ENCODE data around the gene MAP3K1.

Gene MAP3K1

DNA sequence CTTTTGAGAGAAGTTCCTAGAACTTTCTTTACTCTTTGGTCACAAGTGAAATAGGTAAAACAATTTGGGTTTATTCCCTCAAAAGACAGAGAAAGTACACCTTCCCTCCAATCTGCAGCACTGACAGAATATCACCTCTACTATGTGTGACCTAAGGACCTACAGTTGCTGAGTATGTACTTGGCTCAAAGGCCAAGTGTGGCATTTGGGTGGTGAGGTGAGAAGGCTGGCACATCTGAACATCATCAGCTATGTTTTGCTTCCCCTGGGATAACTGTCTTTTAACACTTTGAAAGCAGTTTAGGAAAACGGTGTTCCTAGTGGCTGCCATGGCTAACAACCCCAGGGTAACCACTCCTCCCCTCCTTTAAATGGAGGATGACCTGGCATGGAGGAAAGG is 119.0 kb downstream of the MAP3K1 start:
- Histone ChIP-seq H3K9ac (ENCODE audit: low read length) (no peak overlapping the region), H3K4ac (ENCODE audit: low read depth in 1 of 2, low read length in 2 of 2) (no peak overlapping the region), H3K4me2 (ENCODE audit: low read length, poor library complexity, severe bottlenecking) (no peak overlapping the region), H3K9me3 (ENCODE audit: control insufficient read depth, low read length) (no peaks in the 10 kb centered on the region), H3K14ac (ENCODE audit: low read length in 2 of 2) (no peak overlapping the region), H3K18ac (ENCODE audit: low read depth in 1 of 2, low read length in 2 of 2) (no peak overlapping the region), H2BK12ac (ENCODE audit: low read length in 2 of 2) (no peak overlapping the region), H3K79me1 (replicated peaks; ENCODE audit: low read length, poor library complexity, severe bottlenecking) (peaks cover 21% of the 10 kb centered on the region), H3K36me3 (ENCODE audit: control insufficient read depth in 1 of 2, insufficient read depth in 2 of 2, low read depth in 1 of 2, low read length in 2 of 2) (peaks cover 22 to 99% of the 10 kb centered on the region in 2 experiments), H2BK120ac (ENCODE audit: low read depth, low read length) (no peak overlapping the region), H3K4me3 (ENCODE audit: insufficient read depth in 1 of 2, low read depth in 1 of 2, low read length in 2 of 2) (no peak overlapping the region), H2BK15ac (ENCODE audit: low read depth, poor library complexity, severe bottlenecking) (no peak overlapping the region), H3K27ac (ENCODE audit: low read length, poor library complexity, severe bottlenecking) (no peak overlapping the region), H3K23ac (ENCODE audit: low read length in 2 of 2) (no peak overlapping the region), H3K27me3 (ENCODE audit: control insufficient read depth in 1 of 2, insufficient read depth in 1 of 2, low read length in 2 of 2) (no peaks in the 10 kb centered on the region), H3K4me1 (ENCODE audit: control insufficient read depth, insufficient read depth, low read depth, low read length) (no peaks in the 10 kb centered on the region), H2BK5ac (ENCODE audit: low read depth, low read length, poor library complexity, severe bottlenecking) (no peak overlapping the region), H2AK5ac (ENCODE audit: low read length, severe bottlenecking) (no peak overlapping the region), H4K91ac (ENCODE audit: low read length) (no peak overlapping the region), H4K8ac (ENCODE audit: low read length) (no peak overlapping the region), H2AFZ (ENCODE audit: low read depth, low read length) (no peak overlapping the region)
- DNase-seq: no peak
- WGBS: 100% methylated on average over 1 of the region's 1 CpG

DNA sequence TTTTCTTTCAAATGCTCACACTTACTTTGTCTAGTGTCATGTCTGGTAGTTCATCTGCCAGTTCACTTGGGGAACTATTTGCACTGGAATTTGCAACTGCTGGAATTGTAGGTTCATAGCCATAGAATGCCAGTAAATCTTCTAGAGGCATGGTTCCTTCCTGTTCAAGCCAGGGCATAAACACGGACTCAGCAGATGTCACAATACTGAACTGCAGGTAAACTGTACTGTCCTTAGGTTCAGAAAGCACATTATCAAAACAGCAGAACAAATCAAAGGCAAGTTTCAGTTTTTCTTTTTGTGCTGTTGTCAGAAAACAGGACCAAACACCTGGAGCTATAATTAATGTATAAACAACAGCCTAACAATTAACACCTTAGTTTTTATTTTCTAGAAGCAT is 123.5 kb downstream of the MAP3K1 start:
- no peak overlapping the region for H4K91ac ChIP-seq (ENCODE audit: low read length)
- H3K4me1 ChIP-seq (ENCODE audit: control insufficient read depth, insufficient read depth, low read depth, low read length): no peaks in the 10 kb centered on the region
- no peak overlapping the region for H3K9ac ChIP-seq (ENCODE audit: low read length)
- H2BK15ac ChIP-seq (ENCODE audit: low read depth, poor library complexity, severe bottlenecking): no peak overlapping the region
- H3K27ac ChIP-seq (ENCODE audit: low read length, poor library complexity, severe bottlenecking): no peak overlapping the region
- no peak overlapping the region for H3K4me3 ChIP-seq (ENCODE audit: insufficient read depth in 1 of 2, low read depth in 1 of 2, low read length in 2 of 2)
- no peaks in the 10 kb centered on the region for H3K9me3 ChIP-seq (ENCODE audit: control insufficient read depth, low read length)
- no peak for DNase-seq
- H2BK120ac ChIP-seq (ENCODE audit: low read depth, low read length): no peak overlapping the region
- H3K4me2 ChIP-seq (ENCODE audit: low read length, poor library complexity, severe bottlenecking): no peak overlapping the region
- H3K27me3 ChIP-seq (ENCODE audit: control insufficient read depth in 1 of 2, insufficient read depth in 1 of 2, low read length in 2 of 2): no peaks in the 10 kb centered on the region
- H3K79me1 ChIP-seq (replicated peaks; ENCODE audit: low read length, poor library complexity, severe bottlenecking): peaks cover 27% of the 10 kb centered on the region
- H2AFZ ChIP-seq (ENCODE audit: low read depth, low read length): no peak overlapping the region
- no peak overlapping the region for H2BK5ac ChIP-seq (ENCODE audit: low read depth, low read length, poor library complexity, severe bottlenecking)
- H2AK5ac ChIP-seq (ENCODE audit: low read length, severe bottlenecking): no peak overlapping the region
- H3K36me3 ChIP-seq (ENCODE audit: control insufficient read depth in 1 of 2, insufficient read depth in 2 of 2, low read depth in 1 of 2, low read length in 2 of 2): peaks cover 18 to 88% of the 10 kb centered on the region in 2 experiments
- H3K14ac ChIP-seq (ENCODE audit: low read length in 2 of 2): no peak overlapping the region
- H2BK12ac ChIP-seq (ENCODE audit: low read length in 2 of 2): no peak overlapping the region
- H3K23ac ChIP-seq (ENCODE audit: low read length in 2 of 2): no peak overlapping the region
- no peak overlapping the region for H3K4ac ChIP-seq (ENCODE audit: low read depth in 1 of 2, low read length in 2 of 2)
- 88% methylated on average over 1 of the region's 1 CpG for WGBS
- no peak overlapping the region for H3K18ac ChIP-seq (ENCODE audit: low read depth in 1 of 2, low read length in 2 of 2)
- H4K8ac ChIP-seq (ENCODE audit: low read length): no peak overlapping the region

DNA sequence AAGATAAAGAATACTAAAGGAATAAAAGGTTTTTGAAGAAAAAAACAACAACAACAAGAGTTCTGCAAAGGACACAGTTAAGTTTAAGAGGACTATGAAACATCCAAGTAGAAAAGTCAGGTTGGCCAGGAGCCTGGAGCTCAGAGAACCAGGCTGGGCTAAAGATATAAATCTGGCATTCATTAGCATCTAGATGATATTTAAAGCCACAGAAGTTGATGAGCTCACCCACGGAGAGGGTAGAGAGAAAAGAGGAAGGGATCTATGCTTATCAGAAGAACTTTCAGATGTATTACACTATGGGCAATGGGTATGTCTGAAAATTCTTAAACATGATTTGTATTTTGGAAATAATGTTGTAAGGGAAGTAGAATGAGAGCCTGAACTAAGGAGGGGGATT is 126.6 kb downstream of the MAP3K1 start:
- Histone ChIP-seq H2AK5ac (ENCODE audit: low read length, severe bottlenecking) (no peak overlapping the region), H3K79me1 (replicated peaks; ENCODE audit: low read length, poor library complexity, severe bottlenecking) (peaks cover 23% of the 10 kb centered on the region), H3K18ac (ENCODE audit: low read depth in 1 of 2, low read length in 2 of 2) (no peak overlapping the region), H3K27ac (ENCODE audit: low read length, poor library complexity, severe bottlenecking) (no peak overlapping the region), H3K9ac (ENCODE audit: low read length) (peak overlapping the region; percentile 14), H3K23ac (ENCODE audit: low read length in 2 of 2) (no peak overlapping the region), H3K14ac (ENCODE audit: low read length in 2 of 2) (no peak overlapping the region), H2BK5ac (ENCODE audit: low read depth, low read length, poor library complexity, severe bottlenecking) (no peak overlapping the region), H3K4ac (ENCODE audit: low read depth in 1 of 2, low read length in 2 of 2) (no peak overlapping the region), H2AFZ (ENCODE audit: low read depth, low read length) (no peak overlapping the region), H3K9me3 (ENCODE audit: control insufficient read depth, low read length) (no peaks in the 10 kb centered on the region), H3K27me3 (ENCODE audit: control insufficient read depth in 1 of 2, insufficient read depth in 1 of 2, low read length in 2 of 2) (no peaks in the 10 kb centered on the region), H4K91ac (ENCODE audit: low read length) (no peak overlapping the region), H3K4me1 (ENCODE audit: control insufficient read depth, insufficient read depth, low read depth, low read length) (no peaks in the 10 kb centered on the region), H4K8ac (ENCODE audit: low read length) (no peak overlapping the region), H2BK120ac (ENCODE audit: low read depth, low read length) (no peak overlapping the region), H3K4me3 (ENCODE audit: insufficient read depth in 1 of 2, low read depth in 1 of 2, low read length in 2 of 2) (no peak overlapping the region), H3K36me3 (ENCODE audit: control insufficient read depth in 1 of 2, insufficient read depth in 2 of 2, low read depth in 1 of 2, low read length in 2 of 2) (peaks cover 13 to 86% of the 10 kb centered on the region in 2 experiments), H3K4me2 (ENCODE audit: low read length, poor library complexity, severe bottlenecking) (no peak overlapping the region), H2BK15ac (ENCODE audit: low read depth, poor library complexity, severe bottlenecking) (no peak overlapping the region), H2BK12ac (ENCODE audit: low read length in 2 of 2) (no peak overlapping the region)
- WGBS: 88% methylated on average over 1 of the region's 1 CpG
- no peak for DNase-seq
